SIG-M5 treated with dmso at 0.1 percent for 504 hours (cell line): ENCODE measurements around the gene ITIH1.

Experiments used
- DNase-seq: peaks from one replicate; lab custom pipeline; 2025; ENCODE audit not compliant: unreplicated experiment; lab: John Stamatoyannopoulos, UW

Gene ITIH1

GRCh38 chr3:52836471-52836845 is 59.1 kb downstream of the ITIH1 start:
- DNase-seq: no peak

GRCh38 chr3:52836986-52837385 is 59.6 kb downstream of the ITIH1 start:
- no peak for DNase-seq

GRCh38 chr3:52838561-52839267 is 61.3 kb downstream of the ITIH1 start:
- no peak for DNase-seq

- DNase-seq: no peak
Measured at GRCh38 chr3:52839268-52839575, 61.8 kb downstream of the ITIH1 start.

GRCh38 chr3:52839892-52840545 is 62.6 kb downstream of the ITIH1 start:
- no peak for DNase-seq

GRCh38 chr3:52841211-52841980 is 64.0 kb downstream of the ITIH1 start:
- DNase-seq: no peak
